PFSK-1 (cell line): ENCODE measurements around the gene ASCL4.

Experiments used
- FOXP2 ChIP-seq: optimal IDR thresholded peaks from 2 replicates; pipeline ENCODE3; 2011; ENCODE audit warnings: borderline replicate concordance, control low read depth, inconsistent platforms; ENCODE audit not compliant: insufficient read depth; ENCODE audit errors: extremely low read length, extremely low read depth
- POLR2AphosphoS5 ChIP-seq: IDR thresholded peaks from 2 replicates; pipeline ENCODE4 v1.6.1; 2012; ENCODE audit warnings: low read depth, mild to moderate bottlenecking, control low read depth, low read length, moderate library complexity
- SIN3A ChIP-seq: IDR thresholded peaks from 2 replicates; pipeline ENCODE4 v1.6.1; 2012; ENCODE audit warnings: mild to moderate bottlenecking, low read length, moderate library complexity, borderline replicate concordance; ENCODE audit not compliant: insufficient read depth
- TAF1 ChIP-seq: IDR thresholded peaks from 2 replicates; pipeline ENCODE4 v1.6.1; 2012; ENCODE audit warnings: low read length, control low read depth, borderline replicate concordance; ENCODE audit not compliant: insufficient read depth
- TF ChIP-seq, protein P1 (sequence below), 2 experiments: IDR thresholded peaks; 2 replicates each; pipeline versions ENCODE4 v1.6.1 to v1.8.0; 2011 to 2012; ENCODE audit warnings: low read depth in 2 of 2, low read length in 2 of 2, control low read depth in 1 of 2, inconsistent platforms in 1 of 2, mild to moderate bottlenecking in 1 of 2, moderate library complexity in 1 of 2; ENCODE audit not compliant: insufficient read depth in 1 of 2

DNA sequence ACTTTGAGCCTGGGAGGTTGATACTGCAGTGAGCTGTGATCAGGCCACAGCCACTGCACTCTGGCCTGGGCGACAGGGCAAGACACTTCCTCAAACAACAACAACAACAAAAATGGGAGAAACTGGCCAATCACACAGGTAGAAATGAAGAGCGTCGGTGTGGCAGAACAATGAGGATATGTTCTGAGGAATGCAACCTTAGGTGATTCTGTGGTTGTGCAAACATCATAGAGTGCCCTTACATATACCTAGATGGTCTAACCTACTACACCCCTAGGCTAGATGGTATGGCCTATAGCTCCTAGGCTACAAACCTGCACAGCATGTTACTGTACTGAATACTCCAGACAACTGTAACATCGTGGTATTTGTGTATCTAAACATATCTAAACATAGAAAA, 9.9 kb upstream of the ASCL4 start:
- no peak for TF ChIP-seq SIN3A
- TF ChIP-seq POLR2AphosphoS5 = no peak
- TF ChIP-seq, protein P1, sequence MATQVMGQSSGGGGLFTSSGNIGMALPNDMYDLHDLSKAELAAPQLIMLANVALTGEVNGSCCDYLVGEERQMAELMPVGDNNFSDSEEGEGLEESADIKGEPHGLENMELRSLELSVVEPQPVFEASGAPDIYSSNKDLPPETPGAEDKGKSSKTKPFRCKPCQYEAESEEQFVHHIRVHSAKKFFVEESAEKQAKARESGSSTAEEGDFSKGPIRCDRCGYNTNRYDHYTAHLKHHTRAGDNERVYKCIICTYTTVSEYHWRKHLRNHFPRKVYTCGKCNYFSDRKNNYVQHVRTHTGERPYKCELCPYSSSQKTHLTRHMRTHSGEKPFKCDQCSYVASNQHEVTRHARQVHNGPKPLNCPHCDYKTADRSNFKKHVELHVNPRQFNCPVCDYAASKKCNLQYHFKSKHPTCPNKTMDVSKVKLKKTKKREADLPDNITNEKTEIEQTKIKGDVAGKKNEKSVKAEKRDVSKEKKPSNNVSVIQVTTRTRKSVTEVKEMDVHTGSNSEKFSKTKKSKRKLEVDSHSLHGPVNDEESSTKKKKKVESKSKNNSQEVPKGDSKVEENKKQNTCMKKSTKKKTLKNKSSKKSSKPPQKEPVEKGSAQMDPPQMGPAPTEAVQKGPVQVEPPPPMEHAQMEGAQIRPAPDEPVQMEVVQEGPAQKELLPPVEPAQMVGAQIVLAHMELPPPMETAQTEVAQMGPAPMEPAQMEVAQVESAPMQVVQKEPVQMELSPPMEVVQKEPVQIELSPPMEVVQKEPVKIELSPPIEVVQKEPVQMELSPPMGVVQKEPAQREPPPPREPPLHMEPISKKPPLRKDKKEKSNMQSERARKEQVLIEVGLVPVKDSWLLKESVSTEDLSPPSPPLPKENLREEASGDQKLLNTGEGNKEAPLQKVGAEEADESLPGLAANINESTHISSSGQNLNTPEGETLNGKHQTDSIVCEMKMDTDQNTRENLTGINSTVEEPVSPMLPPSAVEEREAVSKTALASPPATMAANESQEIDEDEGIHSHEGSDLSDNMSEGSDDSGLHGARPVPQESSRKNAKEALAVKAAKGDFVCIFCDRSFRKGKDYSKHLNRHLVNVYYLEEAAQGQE (IDR thresholded peaks at IDR 0.05; ENCODE audit: insufficient read depth in 1 of 2, low read depth in 2 of 2, low read length in 2 of 2) = no peak
- TF ChIP-seq TAF1 = no peak
- TF ChIP-seq FOXP2 = no peak
